ENCODE measurements around the gene LIMS1.
"Not testable (repeated sequence)": the region's sequence is repeated elsewhere in the genome, so short reads cannot be mapped to it uniquely, and the experiment has no call there.

DNA sequence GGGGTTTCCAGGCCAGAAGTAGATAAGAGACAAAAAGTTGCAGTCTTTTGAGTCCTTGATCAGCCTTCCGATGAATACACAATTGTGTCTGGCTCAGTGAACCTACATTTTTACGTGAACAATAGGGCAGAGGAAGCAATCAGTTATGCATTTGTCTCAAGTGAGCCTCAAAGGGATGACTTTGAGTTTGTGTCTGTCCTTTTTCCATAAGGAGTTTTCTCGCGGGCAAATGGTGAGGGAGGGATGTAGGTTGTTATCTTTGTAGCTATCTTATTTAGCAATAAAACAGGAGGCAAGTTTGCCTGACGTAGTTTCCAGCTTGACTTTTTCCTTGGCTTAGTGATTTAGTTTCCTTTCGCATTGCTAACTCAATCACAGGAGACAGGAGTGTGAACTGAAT is 119.6 kb downstream of the LIMS1 start:
- TF ChIP-seq POLR2A (IDR thresholded peaks at IDR 0.05; ENCODE audit: borderline replicate concordance, extremely low read depth, insufficient read depth, insufficient read length); RAD21 (IDR thresholded peaks at IDR 0.05; ENCODE audit: low read depth); ELF1 (IDR thresholded peaks at IDR 0.05; ENCODE audit: borderline replicate concordance, low read depth); EZH2 (IDR thresholded peaks at IDR 0.05): not testable (repeated sequence)
- TF ChIP-seq, protein P1, sequence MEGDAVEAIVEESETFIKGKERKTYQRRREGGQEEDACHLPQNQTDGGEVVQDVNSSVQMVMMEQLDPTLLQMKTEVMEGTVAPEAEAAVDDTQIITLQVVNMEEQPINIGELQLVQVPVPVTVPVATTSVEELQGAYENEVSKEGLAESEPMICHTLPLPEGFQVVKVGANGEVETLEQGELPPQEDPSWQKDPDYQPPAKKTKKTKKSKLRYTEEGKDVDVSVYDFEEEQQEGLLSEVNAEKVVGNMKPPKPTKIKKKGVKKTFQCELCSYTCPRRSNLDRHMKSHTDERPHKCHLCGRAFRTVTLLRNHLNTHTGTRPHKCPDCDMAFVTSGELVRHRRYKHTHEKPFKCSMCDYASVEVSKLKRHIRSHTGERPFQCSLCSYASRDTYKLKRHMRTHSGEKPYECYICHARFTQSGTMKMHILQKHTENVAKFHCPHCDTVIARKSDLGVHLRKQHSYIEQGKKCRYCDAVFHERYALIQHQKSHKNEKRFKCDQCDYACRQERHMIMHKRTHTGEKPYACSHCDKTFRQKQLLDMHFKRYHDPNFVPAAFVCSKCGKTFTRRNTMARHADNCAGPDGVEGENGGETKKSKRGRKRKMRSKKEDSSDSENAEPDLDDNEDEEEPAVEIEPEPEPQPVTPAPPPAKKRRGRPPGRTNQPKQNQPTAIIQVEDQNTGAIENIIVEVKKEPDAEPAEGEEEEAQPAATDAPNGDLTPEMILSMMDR (IDR thresholded peaks at IDR 0.05 in 2 of 3, conservative IDR thresholded peaks at IDR 0.05 in 1 of 3; ENCODE audit: borderline replicate concordance in 1 of 3, insufficient read depth in 1 of 3, low read depth in 2 of 3, low read length in 2 of 3): not testable (repeated sequence)
